CD14-positive monocyte (primary cell): Measurements from ENCODE around the gene NAT14. TPM values are rescaled to one million over a fixed set of nuclear protein-coding genes. Genes with fewer than 3 reads are reported as not detected.
A peak's percentile ranks its signal among the peaks of the same experiment; 100 is the strongest.

Experiments used
- DNase-seq, 3 donors: peaks; one replicate each; pipeline ENCODE4 v3.0.0-alpha.2; 2011 to 2022
- H2AFZ ChIP-seq: 2 replicates; pipeline ENCODE4 v1.6.0; 2012; ENCODE audit warnings: mild to moderate bottlenecking, low read depth, low read length, inconsistent platforms; ENCODE audit not compliant: insufficient read depth, poor library complexity, severe bottlenecking
- H3K27ac ChIP-seq, 2 donors: 1 replicate in 1 of 2; 2 replicates in 1 of 2; pipeline ENCODE4 v1.5.1; 2012 to 2013; ENCODE audit warnings: low read length in 2 of 2, control low read depth in 1 of 2, inconsistent platforms in 1 of 2, low read depth in 1 of 2, mild to moderate bottlenecking in 1 of 2
- H3K27me3 ChIP-seq, 2 donors: one replicate each; pipeline versions ENCODE4 v1.6.0 to v1.6.1; 2011 to 2013; ENCODE audit warnings: low read length in 2 of 2; ENCODE audit not compliant: control insufficient read depth in 2 of 2, insufficient read depth in 2 of 2
- H3K36me3 ChIP-seq, 2 donors: replicated peaks in 1 of 2; 1 replicate in 1 of 2; 2 replicates in 1 of 2; pipeline versions ENCODE4 v1.5.1 to v1.6.1; 2012 to 2013; ENCODE audit warnings: low read length in 2 of 2, control low read depth in 1 of 2, inconsistent platforms in 1 of 2, mild to moderate bottlenecking in 1 of 2; ENCODE audit not compliant: insufficient read depth in 2 of 2, control insufficient read depth in 1 of 2
- H3K4me1 ChIP-seq, 2 donors: 1 replicate in 1 of 2; 2 replicates in 1 of 2; pipeline versions ENCODE4 v1.5.1 to v1.6.1; 2012 to 2013; ENCODE audit warnings: low read length in 2 of 2, control low read depth in 1 of 2, inconsistent platforms in 1 of 2, mild to moderate bottlenecking in 1 of 2, moderate library complexity in 1 of 2; ENCODE audit not compliant: insufficient read depth in 2 of 2, control insufficient read depth in 1 of 2
- H3K4me2 ChIP-seq: replicated peaks from 2 replicates; pipeline ENCODE3; 2012; ENCODE audit warnings: low read length, moderate library complexity, mild to moderate bottlenecking; ENCODE audit not compliant: poor library complexity, severe bottlenecking; ENCODE audit errors: extremely low read depth
- H3K4me3 ChIP-seq, 3 experiments: fragments of 200-600 bp in 1 of 3; sonication (generic) in 1 of 3; replicated peaks in 1 of 3; 1 replicate in 2 of 3; 2 replicates in 1 of 3; pipeline ENCODE4 v1.5.1; 2011 to 2013; ENCODE audit warnings: low read length in 3 of 3, mild to moderate bottlenecking in 3 of 3, control low read depth in 2 of 3, low read depth in 2 of 3, inconsistent platforms in 1 of 3, moderate library complexity in 1 of 3
- H3K79me2 ChIP-seq: 2 replicates; pipeline ENCODE4 v1.6.0; 2012; ENCODE audit warnings: mild to moderate bottlenecking, control low read depth, inconsistent platforms, low read length, moderate library complexity; ENCODE audit not compliant: insufficient read depth
- H3K9ac ChIP-seq: 2 replicates; pipeline ENCODE4 v1.6.0; 2017; ENCODE audit warnings: low read length, mild to moderate bottlenecking; ENCODE audit not compliant: insufficient read depth, poor library complexity, severe bottlenecking
- H3K9me3 ChIP-seq, 2 donors: replicated peaks in 1 of 2; 1 replicate in 1 of 2; 2 replicates in 1 of 2; pipeline versions ENCODE4 v1.5.1 to v1.6.1; 2012 to 2013; ENCODE audit warnings: low read length in 2 of 2, control low read depth in 1 of 2; ENCODE audit not compliant: control insufficient read depth in 1 of 2, insufficient read depth in 1 of 2
- H4K20me1 ChIP-seq: 2 replicates; pipeline ENCODE4 v1.6.0; 2012; ENCODE audit warnings: mild to moderate bottlenecking, low read length, control low read depth, moderate library complexity; ENCODE audit not compliant: insufficient read depth
- H3K27ac Mint-ChIP-seq, 7 donors: one replicate each; pipeline ENCODE4 v1.8.0; 2020; ENCODE audit warnings: mild to moderate bottlenecking in 7 of 7, mixed read lengths in 7 of 7, moderate library complexity in 6 of 7, inconsistent platforms in 2 of 7
- H3K27me3 Mint-ChIP-seq, 3 donors: one replicate each; pipeline ENCODE4 v1.8.0; 2021 to 2022; ENCODE audit warnings: low read depth in 3 of 3, mild to moderate bottlenecking in 3 of 3, mixed read lengths in 3 of 3, moderate library complexity in 3 of 3, inconsistent platforms in 1 of 3
- H3K36me3 Mint-ChIP-seq, 2 donors: one replicate each; pipeline ENCODE4 v1.8.0; 2020; ENCODE audit warnings: mixed read lengths in 2 of 2, inconsistent platforms in 1 of 2, mild to moderate bottlenecking in 1 of 2
- H3K4me1 Mint-ChIP-seq: one replicate; pipeline ENCODE4 v1.8.0; 2020; ENCODE audit warnings: mild to moderate bottlenecking, mixed read lengths
- H3K4me3 Mint-ChIP-seq, 2 donors: one replicate each; pipeline ENCODE4 v1.8.0; 2020; ENCODE audit warnings: mild to moderate bottlenecking in 2 of 2, mixed read lengths in 2 of 2, moderate library complexity in 1 of 2
- H3K9me3 Mint-ChIP-seq, 7 donors: one replicate each; pipeline ENCODE4 v1.8.0; 2020 to 2022; ENCODE audit warnings: mixed read lengths in 7 of 7, mild to moderate bottlenecking in 6 of 7, moderate library complexity in 6 of 7, inconsistent platforms in 2 of 7
- CTCF ChIP-seq: fragments of 200-600 bp; IDR thresholded peaks from one replicate; pipeline ENCODE4 v1.8.0; 2022; ENCODE audit warnings: antibody characterized with exemption, mild to moderate bottlenecking
- WGBS: methylation state at CpG from one replicate; pipeline ENCODE4 v1.1.5; 2013; ENCODE audit warnings: missing lambda C conversion rate; ENCODE audit not compliant: insufficient coverage; 5-methylcytosine and 5-hydroxymethylcytosine counted together
- intact Hi-C, 2 donors: fragments of 100-400 bp; cut with micrococcal nuclease; formaldehyde crosslinking; loops; one replicate each; pipeline versions ENCODE4 v1.15.0 to v1.15.1; 2023
- polyA plus RNA-seq, 3 donors: library from polyadenylated mRNA; depleted of rRNA in 1 of 3; unstranded in 2 of 3; stranded (reverse) in 1 of 3; fragments of 300-500 nt in 2 of 3; fragments of >200 nt in 1 of 3; fragmentation: Illumina TruSeq in 2 of 3; gene quantifications; 1 replicate in 2 of 3; 2 replicates in 1 of 3; pipeline ENCODE4 v1.2.3, GENCODE V29; 2012 to 2021

Gene NAT14
- polyA plus RNA-seq, 3 donors = 1.5 to 2.2 (median 1.9) TPM

GRCh38 chr19:55440411-55441105 is 44.4 kb upstream of the NAT14 start:
- Histone ChIP-seq H3K4me2 (peak overlapping the region; percentile 44), H3K27me3 (peaks cover 26 to 67% of the 10 kb centered on the region in 2 donors), H3K36me3 (no peaks in the 10 kb centered on the region), H3K4me3 (peak overlapping the region in 1 of 3 experiments; percentile 32), H3K9ac (peak overlapping the region; percentile 4), H4K20me1 (no peaks in the 10 kb centered on the region), H3K27ac (no peak overlapping the region), H3K4me1 (peaks cover 21 to 24% of the 10 kb centered on the region in 2 donors), H3K9me3 (peaks cover 0 to 22% of the 10 kb centered on the region in 2 donors), H3K79me2 (no peaks in the 10 kb centered on the region), H2AFZ (peak overlapping the region; percentile 29)
- H3K36me3 Mint-ChIP-seq = peaks cover 5 to 12% of the 10 kb centered on the region in 2 donors
- intact Hi-C loops = no loop called here
- H3K27ac Mint-ChIP-seq = peak overlapping the region in 1 of 7 donors; percentile 79
- DNase-seq = peak in 1 of 3 donors; percentile 27
- H3K27me3 Mint-ChIP-seq = peaks cover 48 to 77% (median 59%) of the 10 kb centered on the region in 3 donors
- no peak for TF ChIP-seq CTCF
- peaks cover 0 to 38% (median 13%) of the 10 kb centered on the region in 7 donors for H3K9me3 Mint-ChIP-seq
- WGBS = 10% methylated on average over 37 of the region's 39 CpGs
- peak overlapping the region in 1 of 2 donors; percentile 92 for H3K4me3 Mint-ChIP-seq
- H3K4me1 Mint-ChIP-seq = peaks cover 21% of the 10 kb centered on the region

- H3K4me3 ChIP-seq = peak overlapping the region in 1 of 3 experiments; percentile 32
- H3K27ac ChIP-seq = no peak overlapping the region
- no peak for TF ChIP-seq CTCF
- 2% methylated on average over 21 of the region's 21 CpGs for WGBS
- peak in 2 of 3 donors; percentile 19 to 37 for DNase-seq
- Mint-ChIP-seq H3K9me3 (peaks cover 0 to 38% (median 13%) of the 10 kb centered on the region in 7 donors), H3K36me3 (peaks cover 5 to 12% of the 10 kb centered on the region in 2 donors), H3K4me1 (peaks cover 21% of the 10 kb centered on the region), H3K27me3 (peaks cover 48 to 83% (median 62%) of the 10 kb centered on the region in 3 donors), H3K27ac (peak overlapping the region in 1 of 7 donors; percentile 62), H3K4me3 (peak overlapping the region in 1 of 2 donors; percentile 92)
- peaks cover 21 to 24% of the 10 kb centered on the region in 2 donors for H3K4me1 ChIP-seq
- no peaks in the 10 kb centered on the region for H3K79me2 ChIP-seq
- H3K27me3 ChIP-seq = peaks cover 26 to 71% of the 10 kb centered on the region in 2 donors
- intact Hi-C loops = no loop called here
- H3K4me2 ChIP-seq = peak overlapping the region; percentile 44
- no peaks in the 10 kb centered on the region for H4K20me1 ChIP-seq
- H2AFZ ChIP-seq = no peak overlapping the region
- peaks cover 0 to 22% of the 10 kb centered on the region in 2 donors for H3K9me3 ChIP-seq
- no peak overlapping the region for H3K9ac ChIP-seq
- H3K36me3 ChIP-seq = no peaks in the 10 kb centered on the region
Observed at GRCh38 chr19:55441319-55441691, 43.7 kb upstream of the NAT14 start.
